Ascending aorta (tissue), 2 donors: Measurements from ENCODE around the gene UBAC2. TPM values are rescaled to one million over a fixed set of nuclear protein-coding genes. Genes with fewer than 3 reads are reported as not detected.

Experiments used
- DNase-seq, 2 donors: peaks; one replicate each; pipeline ENCODE4 v3.0.0-alpha.2; 2019; ENCODE audit warnings: low spot score in 2 of 2
- H3K27ac ChIP-seq, 2 donors: fragments of 200-600 bp; sonication (generic); one replicate each; pipeline ENCODE4 v1.5.1; 2016 to 2017; ENCODE audit warnings: mild to moderate bottlenecking in 1 of 2
- H3K27me3 ChIP-seq: fragments of 200-600 bp; sonication (generic); one replicate; pipeline ENCODE4 v1.5.1; 2017
- H3K36me3 ChIP-seq, 2 donors: fragments of 200-600 bp; sonication (generic); one replicate each; pipeline ENCODE4 v1.5.1; 2016
- H3K4me1 ChIP-seq, 2 donors: fragments of 200-600 bp; sonication (generic); one replicate each; pipeline ENCODE4 v1.5.1; 2016 to 2017; ENCODE audit warnings: mild to moderate bottlenecking in 1 of 2
- H3K4me3 ChIP-seq, 2 donors: fragments of 200-600 bp; sonication (generic); one replicate each; pipeline ENCODE4 v1.5.1; 2016 to 2017; ENCODE audit warnings: mild to moderate bottlenecking in 1 of 2
- H3K9me3 ChIP-seq, 2 donors: fragments of 200-600 bp; sonication (generic); one replicate each; pipeline ENCODE4 v1.5.1; 2016
- intact Hi-C: fragments of 100-400 bp; cut with DNase I; formaldehyde crosslinking; loops from one replicate; pipeline ENCODE4 v1.15.1; 2023
- total RNA-seq: library from RNA; depleted of rRNA; stranded (reverse); fragments of >200 nt; gene quantifications from one replicate; pipeline ENCODE4 v1.1.0, GENCODE V29; 2016
- TF ChIP-seq, protein P1 (sequence below), 3 experiments: fragments of 200-600 bp in 2 of 3; fragments of 450-650 bp in 1 of 3; sonication (generic) in 2 of 3; IDR thresholded peaks; one replicate each; pipeline ENCODE4 v1.5.1; 2016 to 2019; ENCODE audit warnings: antibody characterized with exemption in 3 of 3, mild to moderate bottlenecking in 1 of 3, moderate library complexity in 1 of 3

Gene UBAC2
- total RNA-seq, 1 donor from 2014 or later = 67.8 TPM

DNA sequence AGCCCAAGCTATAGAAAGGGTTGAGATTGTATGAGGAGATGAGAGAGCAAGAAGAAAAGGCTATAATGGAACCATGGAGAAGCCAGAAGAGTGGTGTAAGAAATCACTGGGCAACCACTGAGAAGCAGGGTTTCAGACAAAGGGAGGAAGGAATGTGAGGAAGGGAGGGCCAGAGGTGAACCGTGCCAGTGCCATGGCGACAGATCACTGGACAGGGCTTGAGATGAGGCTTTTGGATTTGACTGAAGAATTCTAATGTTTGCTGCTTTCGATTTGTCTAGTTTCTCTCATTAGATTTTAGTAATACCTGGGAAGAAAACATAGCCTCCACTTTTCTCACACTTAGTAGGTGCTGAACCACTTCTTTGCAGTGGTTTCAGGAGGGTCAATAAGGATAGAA lies 112.8 kb downstream of the UBAC2 start:
- H3K4me1 ChIP-seq = peaks cover 0 to 10% of the 10 kb centered on the region in 2 donors

DNA sequence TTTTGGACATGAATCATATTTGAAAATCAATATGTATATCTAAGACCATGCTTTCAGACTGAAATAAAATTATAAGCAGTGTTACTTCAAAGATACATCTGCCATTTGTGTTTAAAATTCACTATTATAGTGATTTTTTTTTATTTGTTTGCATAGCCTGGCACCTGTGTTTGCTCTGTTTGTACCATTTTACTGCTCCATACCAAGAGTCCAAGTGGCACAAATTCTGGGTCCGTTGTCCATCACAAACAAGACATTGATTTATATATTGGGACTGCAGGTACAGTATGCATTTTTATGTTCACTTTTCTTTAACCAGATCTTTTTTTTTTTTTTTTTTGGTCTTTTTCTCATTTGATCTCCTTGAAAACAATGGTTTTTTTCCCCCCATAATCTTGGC lies 113.3 kb downstream of the UBAC2 start:
- H3K27ac ChIP-seq = peak overlapping the region in 1 of 2 donors; percentile 38

More for the DNA sequence above, 112.8 kb downstream of the UBAC2 start:
- DNase-seq = no peak
- TF ChIP-seq, protein P1, sequence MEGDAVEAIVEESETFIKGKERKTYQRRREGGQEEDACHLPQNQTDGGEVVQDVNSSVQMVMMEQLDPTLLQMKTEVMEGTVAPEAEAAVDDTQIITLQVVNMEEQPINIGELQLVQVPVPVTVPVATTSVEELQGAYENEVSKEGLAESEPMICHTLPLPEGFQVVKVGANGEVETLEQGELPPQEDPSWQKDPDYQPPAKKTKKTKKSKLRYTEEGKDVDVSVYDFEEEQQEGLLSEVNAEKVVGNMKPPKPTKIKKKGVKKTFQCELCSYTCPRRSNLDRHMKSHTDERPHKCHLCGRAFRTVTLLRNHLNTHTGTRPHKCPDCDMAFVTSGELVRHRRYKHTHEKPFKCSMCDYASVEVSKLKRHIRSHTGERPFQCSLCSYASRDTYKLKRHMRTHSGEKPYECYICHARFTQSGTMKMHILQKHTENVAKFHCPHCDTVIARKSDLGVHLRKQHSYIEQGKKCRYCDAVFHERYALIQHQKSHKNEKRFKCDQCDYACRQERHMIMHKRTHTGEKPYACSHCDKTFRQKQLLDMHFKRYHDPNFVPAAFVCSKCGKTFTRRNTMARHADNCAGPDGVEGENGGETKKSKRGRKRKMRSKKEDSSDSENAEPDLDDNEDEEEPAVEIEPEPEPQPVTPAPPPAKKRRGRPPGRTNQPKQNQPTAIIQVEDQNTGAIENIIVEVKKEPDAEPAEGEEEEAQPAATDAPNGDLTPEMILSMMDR (IDR thresholded peaks at IDR 0.05) = no peak
- Histone ChIP-seq H3K4me3 (no peak overlapping the region), H3K9me3 (no peaks in the 10 kb centered on the region), H3K27ac (peak overlapping the region in 1 of 2 donors; percentile 38), H3K36me3 (no peaks in the 10 kb centered on the region), H3K27me3 (no peaks in the 10 kb centered on the region)
- intact Hi-C loops = no loop called here

DNA sequence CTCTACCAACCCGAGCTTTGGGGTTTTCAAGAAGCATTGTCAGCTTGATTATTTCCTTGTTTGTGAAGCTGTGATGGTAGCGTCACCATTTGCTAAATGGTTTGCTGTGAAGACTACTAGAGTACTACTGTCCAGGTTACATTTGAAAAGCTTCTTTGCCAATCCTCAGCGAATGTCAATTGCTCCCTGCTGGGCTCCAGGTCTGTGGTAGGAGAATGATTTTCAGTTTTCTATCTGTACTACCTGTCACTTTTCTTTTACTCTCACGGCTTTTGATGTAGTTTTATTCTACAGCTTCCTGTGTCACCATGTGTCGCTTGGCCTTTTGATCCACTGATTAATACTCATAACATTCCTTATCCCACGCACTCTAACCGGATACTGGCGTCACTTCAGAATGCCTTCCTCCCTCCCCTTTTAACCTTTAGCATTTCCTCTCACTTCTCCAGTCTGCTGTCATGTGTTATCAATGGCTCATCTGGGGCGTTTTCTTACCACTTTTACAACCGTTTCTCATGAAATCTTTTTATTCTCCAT lies 114.1 kb downstream of the UBAC2 start:
- H3K4me3 ChIP-seq = no peak overlapping the region
- no peaks in the 10 kb centered on the region for H3K27me3 ChIP-seq
- no peaks in the 10 kb centered on the region for H3K36me3 ChIP-seq
- H3K4me1 ChIP-seq = peaks cover 0 to 4% of the 10 kb centered on the region in 2 donors
- no peak for DNase-seq
- no peaks in the 10 kb centered on the region for H3K9me3 ChIP-seq
- H3K27ac ChIP-seq = no peak overlapping the region
- intact Hi-C loops = no loop called here
- TF ChIP-seq, protein P1 (IDR thresholded peaks at IDR 0.05) = no peak

More for the DNA sequence above, 113.3 kb downstream of the UBAC2 start:
- Histone ChIP-seq H3K4me3 (no peak overlapping the region), H3K36me3 (no peaks in the 10 kb centered on the region), H3K27me3 (no peaks in the 10 kb centered on the region), H3K4me1 (peaks cover 0 to 6% of the 10 kb centered on the region in 2 donors), H3K9me3 (no peaks in the 10 kb centered on the region)
- TF ChIP-seq, protein P1 (IDR thresholded peaks at IDR 0.05) = no peak
- DNase-seq = no peak
- intact Hi-C loops = no loop called here

DNA sequence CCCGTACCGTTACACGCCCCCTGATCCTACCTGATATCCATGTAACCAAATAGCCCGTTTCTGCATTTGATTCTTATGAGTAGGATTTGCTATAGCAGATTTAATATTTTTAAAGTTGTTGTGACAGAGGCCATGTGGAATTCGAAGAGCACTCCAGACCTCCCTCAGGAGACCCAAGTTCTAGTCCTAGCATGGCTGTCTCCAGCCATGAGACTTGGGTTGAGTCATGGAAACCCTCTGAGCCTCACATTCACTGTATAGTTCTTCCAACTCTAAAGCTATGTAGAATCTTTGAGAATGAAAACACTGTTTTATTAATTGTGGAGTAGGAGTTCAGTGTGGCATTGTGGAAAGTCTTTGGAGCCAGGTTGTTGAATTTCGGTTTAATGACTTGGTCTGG lies 114.5 kb downstream of the UBAC2 start:
- no peak overlapping the region for H3K27ac ChIP-seq
- H3K27me3 ChIP-seq = no peaks in the 10 kb centered on the region
- no peak for DNase-seq
- no peak overlapping the region for H3K4me3 ChIP-seq
- intact Hi-C loops = no loop called here
- no peaks in the 10 kb centered on the region for H3K9me3 ChIP-seq
- TF ChIP-seq, protein P1 (IDR thresholded peaks at IDR 0.05) = no peak
- peaks cover 0 to 3% of the 10 kb centered on the region in 2 donors for H3K4me1 ChIP-seq
- H3K36me3 ChIP-seq = no peaks in the 10 kb centered on the region

DNA sequence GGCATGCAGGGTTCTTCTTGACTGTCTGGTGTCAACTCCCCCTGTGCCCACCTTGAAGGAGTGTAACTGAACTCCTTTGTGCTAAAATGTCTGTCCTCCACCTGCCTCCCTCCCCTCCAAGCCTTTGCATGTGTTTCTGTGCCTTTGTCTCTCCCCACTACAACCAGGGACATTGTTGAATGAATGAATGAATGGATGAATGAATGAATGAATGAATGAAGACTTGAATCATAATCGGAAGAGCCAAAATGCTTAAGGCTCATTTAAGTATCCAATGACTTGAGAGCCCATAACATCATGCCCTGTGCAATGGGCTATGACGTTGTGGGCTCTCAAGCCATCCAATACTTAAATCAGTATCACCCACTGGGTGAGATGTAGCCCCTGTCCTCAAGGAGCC lies 115.6 kb downstream of the UBAC2 start:
- H3K36me3 ChIP-seq = no peaks in the 10 kb centered on the region
- no peak for DNase-seq
- no peaks in the 10 kb centered on the region for H3K9me3 ChIP-seq
- H3K4me1 ChIP-seq = peaks cover under 1 to 11% of the 10 kb centered on the region in 2 donors
- TF ChIP-seq, protein P1 (IDR thresholded peaks at IDR 0.05) = no peak
- no peak overlapping the region for H3K4me3 ChIP-seq
- no peak overlapping the region for H3K27ac ChIP-seq
- intact Hi-C loops = no loop called here
- H3K27me3 ChIP-seq = no peaks in the 10 kb centered on the region
